ENCODE measurements around the gene DOLPP1. TPM values are rescaled to one million over a fixed set of nuclear protein-coding genes. Genes with fewer than 3 reads are reported as not detected.

The DOLPP1 gene
- total and polyA plus RNA-seq, 4 donors = 14.6 to 15.6 (median 15.0) TPM

GRCh38 chr9:129093602-129094386, 12.9 kb downstream of the DOLPP1 start:
- Histone ChIP-seq H3K27ac (ENCODE audit: low read depth in 1 of 2, low read length in 2 of 2) (peak overlapping the region in 1 of 2 donors; percentile 25), H3K36me3 (ENCODE audit: control insufficient read depth in 4 of 4, insufficient read depth in 3 of 4, low read depth in 1 of 4, low read length in 3 of 4) (peaks cover 8 to 26% (median 17%) of the 10 kb centered on the region in 4 donors)

More at GRCh38 chr9:129093602-129094386, 12.9 kb downstream of the DOLPP1 start:
- Histone ChIP-seq H3K4me1 (ENCODE audit: control insufficient read depth in 4 of 4, insufficient read depth in 4 of 4, low read length in 3 of 4) (peaks cover 6 to 39% (median 26%) of the 10 kb centered on the region in 4 donors), H3K4me3 (ENCODE audit: low read depth in 1 of 3, low read length in 3 of 3) (no peak overlapping the region), H3K9me3 (ENCODE audit: control insufficient read depth in 4 of 4, low read length in 3 of 4) (no peaks in the 10 kb centered on the region), H3K9ac (ENCODE audit: low read depth in 1 of 2, low read length in 2 of 2) (no peak overlapping the region), H3K27me3 (ENCODE audit: control insufficient read depth in 4 of 4, insufficient read depth in 4 of 4, low read length in 3 of 4) (no peaks in the 10 kb centered on the region)
- no peak for DNase-seq (ENCODE audit: low spot score)
- TF ChIP-seq ATF3 (IDR thresholded peaks at IDR 0.05) (no peak), GABPA (IDR thresholded peaks at IDR 0.05 in 1 of 2, conservative IDR thresholded peaks at IDR 0.05 in 1 of 2) (no peak), JUND (IDR thresholded peaks at IDR 0.05) (no peak), EGR1 (IDR thresholded peaks at IDR 0.05; ENCODE audit: low read depth in 2 of 2) (no peak), SP1 (IDR thresholded peaks at IDR 0.05) (no peak), RAD21 (IDR thresholded peaks at IDR 0.05) (no peak), HNF4G (IDR thresholded peaks at IDR 0.05) (no peak), FOXA1 (IDR thresholded peaks at IDR 0.05) (no peak), TAF1 (conservative IDR thresholded peaks at IDR 0.05) (no peak), YY1 (IDR thresholded peaks at IDR 0.05) (no peak), FOXA2 (IDR thresholded peaks at IDR 0.05) (no peak), NR2F2 (IDR thresholded peaks at IDR 0.05) (no peak), RXRA (IDR thresholded peaks at IDR 0.05) (no peak), HNF4A (conservative IDR thresholded peaks at IDR 0.05) (no peak), MAX (IDR thresholded peaks at IDR 0.05) (no peak)
- TF ChIP-seq, protein P1, sequence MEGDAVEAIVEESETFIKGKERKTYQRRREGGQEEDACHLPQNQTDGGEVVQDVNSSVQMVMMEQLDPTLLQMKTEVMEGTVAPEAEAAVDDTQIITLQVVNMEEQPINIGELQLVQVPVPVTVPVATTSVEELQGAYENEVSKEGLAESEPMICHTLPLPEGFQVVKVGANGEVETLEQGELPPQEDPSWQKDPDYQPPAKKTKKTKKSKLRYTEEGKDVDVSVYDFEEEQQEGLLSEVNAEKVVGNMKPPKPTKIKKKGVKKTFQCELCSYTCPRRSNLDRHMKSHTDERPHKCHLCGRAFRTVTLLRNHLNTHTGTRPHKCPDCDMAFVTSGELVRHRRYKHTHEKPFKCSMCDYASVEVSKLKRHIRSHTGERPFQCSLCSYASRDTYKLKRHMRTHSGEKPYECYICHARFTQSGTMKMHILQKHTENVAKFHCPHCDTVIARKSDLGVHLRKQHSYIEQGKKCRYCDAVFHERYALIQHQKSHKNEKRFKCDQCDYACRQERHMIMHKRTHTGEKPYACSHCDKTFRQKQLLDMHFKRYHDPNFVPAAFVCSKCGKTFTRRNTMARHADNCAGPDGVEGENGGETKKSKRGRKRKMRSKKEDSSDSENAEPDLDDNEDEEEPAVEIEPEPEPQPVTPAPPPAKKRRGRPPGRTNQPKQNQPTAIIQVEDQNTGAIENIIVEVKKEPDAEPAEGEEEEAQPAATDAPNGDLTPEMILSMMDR (IDR thresholded peaks at IDR 0.05; ENCODE audit: low read depth, low read length, missing input control) = no peak
- TF ChIP-seq, protein P2, sequence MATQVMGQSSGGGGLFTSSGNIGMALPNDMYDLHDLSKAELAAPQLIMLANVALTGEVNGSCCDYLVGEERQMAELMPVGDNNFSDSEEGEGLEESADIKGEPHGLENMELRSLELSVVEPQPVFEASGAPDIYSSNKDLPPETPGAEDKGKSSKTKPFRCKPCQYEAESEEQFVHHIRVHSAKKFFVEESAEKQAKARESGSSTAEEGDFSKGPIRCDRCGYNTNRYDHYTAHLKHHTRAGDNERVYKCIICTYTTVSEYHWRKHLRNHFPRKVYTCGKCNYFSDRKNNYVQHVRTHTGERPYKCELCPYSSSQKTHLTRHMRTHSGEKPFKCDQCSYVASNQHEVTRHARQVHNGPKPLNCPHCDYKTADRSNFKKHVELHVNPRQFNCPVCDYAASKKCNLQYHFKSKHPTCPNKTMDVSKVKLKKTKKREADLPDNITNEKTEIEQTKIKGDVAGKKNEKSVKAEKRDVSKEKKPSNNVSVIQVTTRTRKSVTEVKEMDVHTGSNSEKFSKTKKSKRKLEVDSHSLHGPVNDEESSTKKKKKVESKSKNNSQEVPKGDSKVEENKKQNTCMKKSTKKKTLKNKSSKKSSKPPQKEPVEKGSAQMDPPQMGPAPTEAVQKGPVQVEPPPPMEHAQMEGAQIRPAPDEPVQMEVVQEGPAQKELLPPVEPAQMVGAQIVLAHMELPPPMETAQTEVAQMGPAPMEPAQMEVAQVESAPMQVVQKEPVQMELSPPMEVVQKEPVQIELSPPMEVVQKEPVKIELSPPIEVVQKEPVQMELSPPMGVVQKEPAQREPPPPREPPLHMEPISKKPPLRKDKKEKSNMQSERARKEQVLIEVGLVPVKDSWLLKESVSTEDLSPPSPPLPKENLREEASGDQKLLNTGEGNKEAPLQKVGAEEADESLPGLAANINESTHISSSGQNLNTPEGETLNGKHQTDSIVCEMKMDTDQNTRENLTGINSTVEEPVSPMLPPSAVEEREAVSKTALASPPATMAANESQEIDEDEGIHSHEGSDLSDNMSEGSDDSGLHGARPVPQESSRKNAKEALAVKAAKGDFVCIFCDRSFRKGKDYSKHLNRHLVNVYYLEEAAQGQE (IDR thresholded peaks at IDR 0.05) = no peak
- TF ChIP-seq, protein P3, sequence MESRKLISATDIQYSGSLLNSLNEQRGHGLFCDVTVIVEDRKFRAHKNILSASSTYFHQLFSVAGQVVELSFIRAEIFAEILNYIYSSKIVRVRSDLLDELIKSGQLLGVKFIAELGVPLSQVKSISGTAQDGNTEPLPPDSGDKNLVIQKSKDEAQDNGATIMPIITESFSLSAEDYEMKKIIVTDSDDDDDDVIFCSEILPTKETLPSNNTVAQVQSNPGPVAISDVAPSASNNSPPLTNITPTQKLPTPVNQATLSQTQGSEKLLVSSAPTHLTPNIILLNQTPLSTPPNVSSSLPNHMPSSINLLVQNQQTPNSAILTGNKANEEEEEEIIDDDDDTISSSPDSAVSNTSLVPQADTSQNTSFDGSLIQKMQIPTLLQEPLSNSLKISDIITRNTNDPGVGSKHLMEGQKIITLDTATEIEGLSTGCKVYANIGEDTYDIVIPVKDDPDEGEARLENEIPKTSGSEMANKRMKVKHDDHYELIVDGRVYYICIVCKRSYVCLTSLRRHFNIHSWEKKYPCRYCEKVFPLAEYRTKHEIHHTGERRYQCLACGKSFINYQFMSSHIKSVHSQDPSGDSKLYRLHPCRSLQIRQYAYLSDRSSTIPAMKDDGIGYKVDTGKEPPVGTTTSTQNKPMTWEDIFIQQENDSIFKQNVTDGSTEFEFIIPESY (IDR thresholded peaks at IDR 0.05) = no peak
- WGBS = 88% methylated on average over 20 of the region's 20 CpGs
